GM12874 (cell line): ENCODE results near the gene PLN.
A peak's percentile ranks its signal among the peaks of the same experiment; 100 is the strongest.

Experiments used
- TF ChIP-seq, protein P1 (sequence below): IDR thresholded peaks from 2 replicates; pipeline ENCODE4 v1.5.1; 2011; ENCODE audit warnings: low read depth, mild to moderate bottlenecking, control low read depth, low read length, moderate library complexity; ENCODE audit not compliant: insufficient read depth

Gene PLN

DNA sequence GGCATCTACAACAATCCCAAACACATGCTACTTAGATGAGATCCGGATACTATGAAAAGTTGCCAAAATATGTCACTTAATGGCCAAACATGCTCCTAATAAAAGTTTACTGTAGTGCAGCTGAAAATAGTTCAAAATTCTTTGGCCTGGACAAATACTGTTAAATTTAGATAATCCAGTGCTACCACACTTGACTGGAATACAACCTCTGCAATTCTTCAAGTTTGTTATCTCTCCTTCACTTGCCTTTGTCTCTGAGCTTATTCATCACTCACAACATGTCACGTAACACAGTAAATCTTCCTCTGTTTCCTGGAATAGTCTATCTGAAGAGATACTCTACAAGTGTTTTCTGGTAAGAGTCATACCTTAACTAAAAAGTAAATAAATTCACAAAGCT is 10.5 kb upstream of the PLN start:
- TF ChIP-seq, protein P1, sequence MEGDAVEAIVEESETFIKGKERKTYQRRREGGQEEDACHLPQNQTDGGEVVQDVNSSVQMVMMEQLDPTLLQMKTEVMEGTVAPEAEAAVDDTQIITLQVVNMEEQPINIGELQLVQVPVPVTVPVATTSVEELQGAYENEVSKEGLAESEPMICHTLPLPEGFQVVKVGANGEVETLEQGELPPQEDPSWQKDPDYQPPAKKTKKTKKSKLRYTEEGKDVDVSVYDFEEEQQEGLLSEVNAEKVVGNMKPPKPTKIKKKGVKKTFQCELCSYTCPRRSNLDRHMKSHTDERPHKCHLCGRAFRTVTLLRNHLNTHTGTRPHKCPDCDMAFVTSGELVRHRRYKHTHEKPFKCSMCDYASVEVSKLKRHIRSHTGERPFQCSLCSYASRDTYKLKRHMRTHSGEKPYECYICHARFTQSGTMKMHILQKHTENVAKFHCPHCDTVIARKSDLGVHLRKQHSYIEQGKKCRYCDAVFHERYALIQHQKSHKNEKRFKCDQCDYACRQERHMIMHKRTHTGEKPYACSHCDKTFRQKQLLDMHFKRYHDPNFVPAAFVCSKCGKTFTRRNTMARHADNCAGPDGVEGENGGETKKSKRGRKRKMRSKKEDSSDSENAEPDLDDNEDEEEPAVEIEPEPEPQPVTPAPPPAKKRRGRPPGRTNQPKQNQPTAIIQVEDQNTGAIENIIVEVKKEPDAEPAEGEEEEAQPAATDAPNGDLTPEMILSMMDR: no peak

DNA sequence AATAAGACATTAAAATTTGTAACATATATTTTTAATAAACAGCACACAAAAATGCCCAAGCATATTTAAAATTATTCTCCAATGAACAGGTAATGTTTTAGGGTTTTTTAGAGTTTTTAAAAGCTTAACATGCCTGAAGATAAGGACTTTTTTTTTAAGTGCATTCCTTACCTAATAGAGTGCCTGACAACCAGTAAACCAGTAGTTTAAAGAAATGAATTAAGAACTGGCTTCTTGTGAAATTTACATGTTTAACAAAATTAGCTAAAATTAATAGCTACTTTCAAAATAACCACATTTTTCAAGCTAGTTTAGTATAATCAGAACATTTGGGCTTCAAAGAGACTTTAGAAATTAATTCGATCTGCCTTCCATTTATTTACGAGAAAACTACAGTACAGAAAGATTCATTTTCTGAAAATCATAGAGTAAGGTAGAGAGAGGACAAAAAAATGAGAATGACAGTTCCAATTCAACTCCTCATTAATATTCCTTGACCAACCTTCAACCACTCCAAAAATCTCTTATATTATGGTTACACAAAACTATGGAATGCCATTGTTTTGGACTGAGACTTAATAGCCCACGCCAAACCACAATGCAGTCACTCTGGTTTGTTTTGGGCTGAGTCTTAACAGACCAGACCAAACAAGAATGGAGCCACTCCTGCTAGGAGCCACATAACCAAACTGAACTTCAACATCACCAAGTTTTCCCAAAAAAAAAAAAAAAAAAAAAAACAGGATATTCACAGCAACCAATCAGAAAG is 5.7 kb upstream of the PLN start:
- TF ChIP-seq, protein P1: no peak

DNA sequence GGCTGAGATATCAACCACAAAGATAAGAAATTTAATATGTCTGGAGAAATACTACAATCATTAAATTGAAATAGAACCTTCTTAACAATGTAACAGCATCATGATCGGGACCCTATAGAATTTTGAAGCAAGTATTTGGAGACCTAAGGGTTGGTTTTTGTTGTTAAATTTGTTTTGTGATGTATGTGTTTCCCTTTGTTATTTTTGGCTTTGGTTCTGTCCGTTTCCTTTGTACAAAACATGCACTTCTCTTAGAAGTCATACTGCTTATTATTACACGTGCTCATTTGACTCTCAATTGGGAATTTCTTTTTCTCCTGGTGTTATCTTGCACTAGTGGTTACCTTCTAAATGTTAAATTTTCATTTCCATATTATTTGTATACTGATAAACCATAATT is 4.0 kb upstream of the PLN start:
- TF ChIP-seq, protein P1: no peak

DNA sequence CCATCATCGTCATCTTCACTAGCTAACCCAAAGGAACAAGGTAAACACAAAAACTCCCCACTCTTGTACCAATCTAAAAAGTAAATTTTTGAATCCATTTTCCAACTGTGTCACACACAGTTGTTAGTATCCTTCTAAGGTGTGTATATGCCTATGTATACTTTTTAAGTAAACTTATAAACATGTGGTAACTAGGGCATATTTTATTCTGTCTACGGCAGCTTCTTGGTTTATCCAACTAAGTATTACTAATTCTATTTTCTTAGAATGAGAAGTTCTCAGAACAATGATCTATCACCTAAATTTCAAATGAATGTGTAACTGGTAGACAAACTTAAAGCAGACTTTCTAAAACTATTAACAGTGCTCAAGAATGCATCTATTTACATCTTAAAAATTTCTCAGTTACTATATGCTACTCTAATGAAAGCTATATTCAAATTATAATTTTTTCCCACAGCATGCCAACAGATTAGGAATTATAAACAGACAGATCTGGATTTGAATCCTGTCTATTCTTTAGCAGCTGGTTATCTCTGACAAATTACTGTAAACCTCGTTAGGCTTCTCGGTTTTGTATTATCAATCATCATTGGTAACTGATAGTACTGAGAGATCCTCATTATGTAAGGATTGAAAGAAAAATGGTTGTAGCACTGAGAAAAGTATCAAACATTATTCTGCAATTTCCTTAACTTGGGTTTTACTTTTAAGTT is 1.8 kb upstream of the PLN start:
- TF ChIP-seq, protein P1: no peak

DNA sequence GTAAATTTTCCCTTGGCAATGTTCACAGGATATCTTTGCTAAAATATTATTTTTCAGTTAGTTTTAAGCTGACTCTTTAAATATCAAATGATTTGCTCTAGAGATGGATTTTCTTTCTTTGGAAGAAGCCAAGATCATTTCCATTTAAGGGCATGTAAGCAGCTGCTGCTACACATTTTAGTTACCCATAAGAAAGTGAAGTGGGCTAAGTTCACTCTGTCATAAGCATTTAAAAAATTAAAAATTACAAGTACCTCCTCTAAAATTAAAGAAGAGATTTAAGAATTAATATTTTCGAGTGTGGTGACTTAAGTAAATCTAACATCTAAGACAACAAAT is 1.2 kb upstream of the PLN start:
- TF ChIP-seq, protein P1: no peak

DNA sequence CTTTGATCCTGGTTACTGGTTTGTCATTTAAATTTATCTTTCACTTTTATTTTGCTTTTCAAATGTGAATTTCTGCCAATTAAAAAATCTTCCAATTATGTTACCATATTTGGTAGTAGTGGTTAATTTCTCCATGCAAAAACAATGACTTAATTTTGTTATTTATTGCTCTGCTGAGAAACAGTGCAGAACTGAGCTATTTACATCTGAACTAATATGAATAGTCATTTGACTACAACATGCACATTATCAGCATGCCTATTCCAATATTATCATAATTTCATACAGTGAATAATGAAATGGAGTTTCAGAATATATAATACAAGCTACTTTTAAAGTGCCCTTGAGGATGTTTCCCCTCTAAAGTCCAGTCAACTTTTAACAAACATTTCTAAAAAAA is 517 bp downstream of the PLN start:
- TF ChIP-seq, protein P1: no peak

DNA sequence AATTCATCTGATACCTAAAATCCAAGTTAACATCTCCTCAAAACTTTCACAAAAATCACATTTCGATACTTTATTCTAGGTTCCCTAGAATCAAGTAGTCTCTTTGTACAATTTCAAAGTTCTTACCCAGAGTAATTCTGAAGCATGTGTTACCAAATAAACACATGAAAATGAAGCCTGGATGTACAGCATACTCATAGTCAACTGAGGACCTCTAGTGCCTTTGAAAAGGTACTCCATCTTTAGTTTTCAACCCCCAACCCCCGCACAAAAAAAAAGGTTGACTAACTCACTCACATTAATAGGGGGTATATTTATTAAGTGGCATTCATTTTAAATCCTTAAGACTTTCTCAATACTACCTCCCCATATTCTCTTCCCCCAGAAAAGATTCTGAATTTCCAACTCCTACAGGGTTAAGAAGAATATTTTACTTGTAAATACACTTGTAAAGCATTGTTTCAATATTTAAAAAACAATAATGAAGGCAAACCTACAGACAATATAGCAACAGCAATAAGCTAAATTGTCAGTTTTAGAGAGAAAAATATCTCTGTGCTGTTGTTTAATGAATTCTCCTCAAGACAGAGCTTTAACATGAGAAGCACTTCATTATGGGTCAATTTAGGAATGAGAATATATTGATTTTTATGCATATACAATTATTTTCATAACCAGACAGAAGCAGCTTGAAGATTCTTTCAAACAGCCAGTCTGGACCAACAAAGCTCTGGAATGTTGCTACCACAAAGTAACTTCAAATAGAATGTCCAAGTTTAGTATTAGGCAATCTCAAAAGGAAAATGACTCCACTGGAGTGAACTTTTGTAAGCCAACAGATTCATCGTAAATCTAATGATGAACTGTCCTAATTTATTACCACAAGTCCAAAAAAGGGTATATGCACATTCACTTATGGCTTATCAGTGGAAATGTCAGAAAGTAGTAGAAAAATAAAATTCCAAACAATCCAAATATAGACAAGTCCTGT is 3.3 kb downstream of the PLN start:
- TF ChIP-seq, protein P1: peak; percentile 49
